Measurements from ENCODE around the gene INPP5A. TPM values are rescaled to one million over a fixed set of nuclear protein-coding genes. Genes with fewer than 3 reads are reported as not detected.

Gene INPP5A
- total RNA-seq, 1 donor from 2014 or later, result 32.5 TPM

- no peak for DNase-seq
Observed at GRCh38 chr10:132614431-132615340, 77.1 kb downstream of the INPP5A start.

GRCh38 chr10:132615341-132616169 is 78.0 kb downstream of the INPP5A start:
- DNase-seq, result no peak

- DNase-seq, result no peak
Observed at GRCh38 chr10:132616170-132616995, 78.8 kb downstream of the INPP5A start.

- DNase-seq, result no peak
Observed at GRCh38 chr10:132616996-132617736, 79.6 kb downstream of the INPP5A start.

- no peak for DNase-seq
Observed at GRCh38 chr10:132617737-132618052, 80.1 kb downstream of the INPP5A start.

GRCh38 chr10:132618158-132618919 is 80.8 kb downstream of the INPP5A start:
- no peak for DNase-seq

- DNase-seq, result no peak
Observed at GRCh38 chr10:132619927-132620326, 82.3 kb downstream of the INPP5A start.

GRCh38 chr10:132624061-132624846 is 86.7 kb downstream of the INPP5A start:
- no peak for DNase-seq

GRCh38 chr10:132624847-132625471 is 87.4 kb downstream of the INPP5A start:
- DNase-seq, result no peak

- no peak for DNase-seq
Observed at GRCh38 chr10:132626019-132626760, 88.6 kb downstream of the INPP5A start.

- no peak for DNase-seq
Observed at GRCh38 chr10:132626761-132627665, 89.4 kb downstream of the INPP5A start.

- peak; percentile 27 for DNase-seq
Observed at GRCh38 chr10:132627666-132628531, 90.3 kb downstream of the INPP5A start.

- DNase-seq, result no peak
Observed at GRCh38 chr10:132628966-132629900, 91.6 kb downstream of the INPP5A start.

- DNase-seq, result no peak
Observed at GRCh38 chr10:132630156-132630555, 92.6 kb downstream of the INPP5A start.

- no peak for DNase-seq
Observed at GRCh38 chr10:132630666-132631337, 93.2 kb downstream of the INPP5A start.

Data from skin of body (tissue), 2 donors.